KBM-7 (cell line): ENCODE data around the gene PBX2.
"Not testable (repeated sequence)": the region's sequence is repeated elsewhere in the genome, so short reads cannot be mapped to it uniquely, and the experiment has no call there.

Experiments
- DNase-seq: peaks from one replicate; pipeline ENCODE4 v3.0.0-alpha.2; 2015
- in situ Hi-C: fragments of 300-500 bp; cut with MboI; formaldehyde crosslinking; loops from 2 replicates; pipeline ENCODE4 v1.14.3; 2020; ENCODE audit warnings: low sequenced_read_pairs, low pct_unique_long_range_greater_than_20kb, mixed read lengths

PBX2 gene

DNA sequence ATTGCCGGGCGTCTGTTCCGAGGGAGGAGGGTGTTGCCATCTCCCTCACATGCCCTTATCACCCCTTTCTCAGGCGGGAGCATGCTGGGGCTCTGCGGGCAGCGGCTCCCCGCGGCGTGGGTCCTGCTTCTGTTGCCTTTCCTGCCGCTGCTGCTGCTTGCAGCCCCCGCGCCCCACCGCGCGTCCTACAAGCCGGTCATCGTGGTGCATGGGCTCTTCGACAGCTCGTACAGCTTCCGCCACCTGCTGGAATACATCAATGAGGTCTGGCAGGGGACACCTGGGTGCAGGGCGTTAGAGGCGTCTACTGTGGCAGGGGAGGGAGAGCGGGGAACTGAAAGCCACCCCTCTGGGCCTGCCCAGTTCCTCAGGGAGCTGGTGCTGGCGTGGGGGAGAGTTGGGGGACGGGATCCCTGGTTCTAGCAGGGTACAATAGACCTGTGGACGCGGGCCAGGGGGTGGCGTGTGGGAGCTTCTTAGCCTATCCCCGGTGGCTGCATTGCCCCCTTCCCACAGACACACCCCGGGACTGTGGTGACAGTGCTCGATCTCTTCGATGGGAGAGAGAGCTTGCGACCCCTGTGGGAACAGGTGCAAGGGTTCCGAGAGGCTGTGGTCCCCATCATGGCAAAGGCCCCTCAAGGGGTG, 35.4 kb downstream of the PBX2 start:
- DNase-seq, result peak; percentile 71

DNA sequence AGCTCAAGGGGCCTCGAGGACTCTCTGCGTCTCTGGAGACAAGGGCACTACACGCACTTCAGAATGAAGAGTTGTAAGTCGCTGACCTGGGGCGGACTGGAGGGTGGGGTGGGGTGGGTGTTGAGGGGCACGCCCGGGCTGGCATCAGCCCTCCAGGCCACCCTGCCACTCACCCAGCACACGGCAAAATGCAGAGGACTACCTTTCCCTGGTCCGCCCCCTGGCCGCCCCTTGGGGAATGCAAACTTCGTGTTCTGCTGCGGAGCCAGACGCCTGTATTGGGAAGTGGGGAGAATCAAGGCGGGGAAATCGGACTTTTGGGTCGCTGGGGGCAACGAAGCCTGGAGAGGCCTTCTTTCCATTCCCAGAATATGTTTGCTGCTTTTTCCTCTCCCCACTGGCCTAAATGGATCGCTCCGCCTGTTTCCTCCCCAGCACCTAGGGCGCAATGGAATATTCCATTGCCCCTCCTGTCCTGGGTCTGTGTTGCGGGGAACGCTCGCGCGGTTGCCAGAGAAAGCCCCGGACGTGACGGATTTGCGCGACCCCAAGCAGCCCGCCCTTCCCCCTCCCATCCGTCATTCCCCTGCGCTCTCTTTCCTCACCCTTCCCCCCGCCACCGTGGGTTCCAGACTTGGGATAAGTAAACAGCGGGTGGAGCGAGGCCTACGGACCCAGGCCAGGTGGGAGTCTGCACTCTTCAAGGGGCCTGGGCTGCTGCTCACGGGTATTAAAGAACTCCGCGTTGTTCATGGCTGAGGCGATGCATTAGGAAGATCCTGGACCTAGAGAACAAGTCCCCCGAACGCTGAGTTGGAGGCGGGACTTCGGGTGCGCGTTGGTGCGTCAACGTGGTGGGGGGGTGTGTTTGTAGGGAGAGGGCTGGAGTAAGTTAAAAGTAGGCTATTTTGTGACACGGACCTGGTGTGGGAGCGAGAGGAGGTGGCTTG, 36.2 kb downstream of the PBX2 start, which contains the start of gene PPT2:
TSS of gene PPT2 (plus strand) at position 578 of the 950 bp plus-strand sequence. CDS start 454 bp downstream, outside the sequence.
- DNase-seq, result peak; percentile 91
- in situ Hi-C loops, result no loop called here

More for the DNA sequence above, 35.4 kb downstream of the PBX2 start:
- in situ Hi-C loops, result no loop called here

DNA sequence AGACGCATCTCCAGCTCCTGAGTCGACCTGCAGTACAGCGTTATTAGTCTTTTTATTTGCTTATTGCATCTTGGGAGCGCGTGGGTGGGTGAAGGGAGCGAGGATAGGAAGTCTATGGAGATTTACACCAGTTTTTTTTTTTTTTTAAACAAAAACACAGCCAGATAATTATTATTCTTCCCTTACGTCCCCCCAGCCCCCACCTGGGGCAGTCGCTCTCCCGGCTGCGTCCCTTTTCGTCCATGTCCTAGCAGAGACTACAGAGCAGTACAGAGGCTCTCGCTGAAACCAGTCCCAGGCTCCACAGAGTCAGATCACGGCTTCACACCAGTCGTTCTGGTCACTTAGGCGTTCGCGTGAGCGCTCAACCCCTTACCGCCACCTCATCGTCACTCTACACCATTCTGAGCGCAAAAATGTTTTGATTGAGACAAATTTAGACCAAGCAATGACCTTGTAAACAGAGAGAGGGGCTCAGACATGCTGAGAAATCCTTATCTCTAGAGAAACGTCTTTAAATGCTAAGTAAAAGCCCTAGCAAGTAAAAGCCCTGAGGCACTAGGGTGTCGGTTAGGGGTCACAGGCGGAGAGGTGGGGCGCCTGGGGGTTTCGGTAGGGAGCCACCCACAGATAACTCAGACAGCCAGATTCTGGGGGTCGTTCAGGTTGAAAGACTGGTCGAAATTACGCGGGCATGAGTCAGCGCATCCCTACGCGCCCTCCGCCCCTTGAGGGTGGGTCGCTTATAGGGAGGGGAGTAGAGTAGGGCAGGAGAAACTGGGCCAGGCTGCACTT, 37.0 kb downstream of the PBX2 start:
- DNase-seq, result no peak
- in situ Hi-C loops, result no loop called here

DNA sequence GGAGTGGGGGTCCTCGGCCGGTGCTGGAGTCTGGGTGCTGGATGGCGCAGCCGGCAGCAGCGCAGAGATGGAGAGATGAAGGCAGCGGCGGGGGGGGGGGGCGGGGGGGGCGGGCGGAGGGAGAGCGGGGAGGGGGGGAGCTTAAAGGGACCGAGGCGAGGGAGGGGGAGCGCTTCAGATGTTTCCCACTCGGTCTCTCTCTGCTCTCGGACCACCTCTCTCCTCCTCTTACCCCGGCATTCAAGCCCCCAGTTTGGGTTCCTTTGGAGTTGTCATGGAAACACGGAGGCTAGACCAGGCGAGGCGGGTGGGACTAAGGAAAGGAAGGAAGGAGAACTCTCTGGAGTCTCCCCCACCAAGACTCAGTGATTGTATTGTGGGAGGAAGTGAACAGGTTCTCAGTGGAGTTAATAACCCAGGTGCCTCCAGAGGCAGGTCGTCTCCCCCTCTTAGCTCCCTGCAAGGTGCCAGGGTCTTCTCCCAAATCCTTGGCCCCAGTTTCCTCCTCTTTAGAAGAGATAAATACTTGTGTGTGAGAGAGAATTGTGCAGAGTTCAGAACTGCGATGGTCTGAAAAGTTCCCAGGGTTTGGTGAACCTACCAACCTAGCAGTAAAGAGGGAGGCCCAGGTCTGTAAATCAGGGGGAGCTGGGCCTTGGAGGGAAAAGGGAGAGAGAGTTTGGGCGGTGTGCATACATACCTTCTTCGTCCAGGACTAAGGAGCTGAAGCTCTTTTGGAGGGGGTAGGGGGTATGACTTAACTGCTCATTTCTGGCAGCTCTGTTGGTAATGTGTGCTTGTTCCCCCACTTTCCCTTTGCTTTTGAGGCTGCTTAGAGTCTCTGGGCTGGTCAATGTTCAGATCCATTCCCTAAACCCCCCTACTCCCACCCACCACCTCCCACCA, 37.9 kb downstream of the PBX2 start, which contains the start of gene PRRT1:
TSS of gene PRRT1 (minus strand) at position 77 of the 906 bp plus-strand sequence. CDS start 112 bp downstream, outside the sequence.
- in situ Hi-C loops, result no loop called here
- no peak for DNase-seq

DNA sequence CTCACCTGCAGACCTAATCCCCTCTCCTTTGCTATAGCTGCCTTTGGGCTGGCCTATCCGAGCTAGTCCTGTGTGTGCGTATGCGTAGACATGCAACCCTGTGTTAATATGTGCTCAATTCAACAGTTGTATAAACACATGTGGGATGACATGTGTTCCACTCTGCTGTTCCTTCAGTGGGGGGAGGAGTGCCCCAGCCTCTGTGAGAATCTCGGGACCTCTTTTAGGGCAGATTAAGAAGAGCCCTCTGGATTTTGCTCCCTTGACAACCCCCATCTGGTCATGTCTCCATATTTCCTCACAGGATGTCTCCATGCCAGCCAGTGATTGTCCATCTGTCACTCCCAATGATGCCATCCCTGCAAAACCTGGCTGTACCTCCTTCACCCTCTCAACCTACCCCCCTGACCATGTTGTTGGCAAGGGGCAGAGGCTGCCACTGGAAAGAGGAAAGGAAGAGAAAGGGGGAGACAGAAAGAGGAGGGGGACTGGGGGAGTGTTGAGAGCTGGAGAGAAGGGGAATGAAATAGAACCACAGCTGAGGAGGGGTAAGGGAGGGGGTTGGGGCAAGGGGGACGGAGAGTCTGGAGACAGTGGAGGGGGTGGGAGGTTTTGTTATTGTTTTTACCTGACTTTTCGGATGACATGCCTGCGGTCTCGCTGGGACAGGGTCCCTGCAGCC, 38.7 kb downstream of the PBX2 start:
- in situ Hi-C loops, result no loop called here

DNA sequence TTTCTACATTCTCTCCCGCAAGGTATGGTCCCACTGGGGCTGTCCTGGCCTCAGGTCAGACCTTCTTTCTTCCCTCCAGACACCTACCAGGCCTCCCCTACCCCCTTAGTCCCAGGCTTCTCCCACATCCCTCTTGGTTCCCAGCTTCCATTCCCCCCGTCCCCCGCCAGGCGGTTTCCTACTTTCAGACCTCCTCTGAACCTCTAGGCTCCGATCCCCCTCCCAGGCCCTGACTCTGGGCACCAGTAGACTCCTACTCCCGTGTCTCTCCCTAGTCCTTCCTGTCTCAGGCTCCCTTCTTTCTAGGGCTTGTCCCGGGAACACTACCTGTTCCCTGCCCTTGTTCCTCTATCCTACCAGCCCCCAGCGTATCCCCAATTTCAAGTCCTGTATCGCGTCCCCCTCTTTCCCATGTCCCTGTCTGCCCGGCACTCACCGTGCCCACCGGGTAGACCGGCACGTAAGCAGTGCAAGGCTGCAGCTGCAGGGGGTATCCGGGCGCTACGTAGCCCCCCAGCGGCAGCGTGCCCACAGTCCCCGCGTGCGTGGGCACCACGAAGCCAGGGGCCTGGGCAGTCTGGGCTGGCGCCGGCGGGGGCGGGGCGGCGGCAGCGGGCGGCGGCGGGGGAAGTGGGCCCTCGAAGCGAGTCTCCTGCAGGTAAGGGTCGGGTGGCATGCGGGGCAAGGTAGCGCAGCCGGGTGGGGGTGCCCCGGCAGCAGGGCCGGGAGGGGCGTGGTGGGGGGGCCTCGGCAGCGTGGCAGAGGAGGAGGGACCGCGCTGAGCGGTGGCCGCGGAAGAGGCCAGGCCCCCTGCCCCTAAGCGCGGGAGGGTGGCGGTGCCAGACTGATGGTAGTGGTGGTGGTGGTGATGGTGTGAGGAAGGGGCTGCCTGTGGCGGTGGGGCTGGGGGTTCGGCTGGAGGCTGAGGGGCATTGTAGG, 39.8 kb downstream of the PBX2 start:
- in situ Hi-C loops, result no loop called here
- DNase-seq, result no peak

More for the DNA sequence above, 38.7 kb downstream of the PBX2 start:
- DNase-seq, result no peak

DNA sequence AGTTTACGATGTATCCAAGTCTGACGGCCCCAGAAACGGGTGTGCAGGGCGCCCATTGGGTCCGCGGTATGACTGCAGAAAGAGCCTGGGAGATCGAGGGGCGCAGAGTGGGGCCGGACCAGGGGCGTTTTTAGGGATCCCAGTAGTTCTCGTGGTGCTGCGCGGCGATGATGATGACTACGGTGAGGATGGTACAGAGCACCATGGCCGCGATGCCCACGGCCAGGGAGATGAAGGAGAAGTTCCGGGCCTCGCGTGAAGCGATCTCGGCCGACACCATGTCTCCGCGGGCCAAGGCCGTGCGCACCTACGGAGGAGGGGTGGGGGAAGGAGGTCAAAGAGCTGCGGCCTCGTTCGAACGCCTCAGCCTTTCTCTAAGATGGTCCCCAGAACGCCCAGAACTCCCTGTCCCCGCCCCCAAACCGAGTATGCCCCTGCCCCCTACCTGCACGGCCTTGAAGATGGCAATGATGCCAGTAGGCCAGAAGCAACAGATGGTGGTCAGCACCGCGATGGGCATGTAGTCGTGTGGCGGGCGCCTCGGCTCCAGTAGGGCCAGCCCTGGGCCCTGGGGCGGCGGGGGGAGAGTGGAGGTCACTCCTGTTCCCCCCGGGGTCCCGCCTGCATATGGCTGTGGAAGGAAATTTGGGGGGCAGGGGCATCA, 40.8 kb downstream of the PBX2 start:
- no peak for DNase-seq
- in situ Hi-C loops, result no loop called here

DNA sequence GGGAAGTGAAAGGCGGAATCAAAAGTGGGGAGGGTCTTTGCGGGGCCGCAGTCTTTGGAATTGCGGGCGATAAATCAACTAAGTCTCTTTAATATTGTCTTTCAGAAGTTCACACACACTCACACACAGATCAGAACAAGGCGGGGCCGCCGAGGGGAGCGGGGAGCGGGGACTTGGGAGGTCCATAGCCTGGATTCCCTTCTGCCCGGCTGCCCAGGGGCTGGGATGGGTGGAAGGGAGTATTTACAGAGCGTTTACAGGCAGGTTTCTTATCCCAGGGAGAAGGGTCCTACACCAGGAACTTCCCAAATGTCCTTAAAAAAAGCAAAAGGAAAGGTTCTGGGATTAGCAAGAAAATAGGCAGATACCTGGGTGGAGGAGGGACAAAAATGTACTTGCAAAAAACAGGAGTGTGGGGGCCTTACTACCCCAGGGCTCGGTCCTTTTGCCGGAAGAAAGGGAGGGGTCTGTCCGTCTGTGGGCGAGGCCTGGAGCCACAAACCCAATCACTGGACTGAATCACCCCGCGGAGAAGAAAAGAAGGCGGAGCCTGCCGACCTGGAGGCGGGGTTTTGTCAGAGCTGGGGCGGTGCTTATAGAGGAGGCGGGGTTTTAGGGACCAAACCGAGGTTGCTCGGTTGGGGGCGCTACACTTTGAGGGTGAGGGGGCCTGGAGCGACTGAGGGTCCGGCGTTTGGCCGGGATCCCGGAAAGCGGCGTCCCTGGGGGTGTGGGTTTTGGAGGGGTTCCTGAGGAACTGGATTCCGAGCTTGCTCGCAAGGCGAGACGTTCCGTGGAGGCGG, 41.5 kb downstream of the PBX2 start:
- no peak for DNase-seq
- in situ Hi-C loops, result no loop called here

DNA sequence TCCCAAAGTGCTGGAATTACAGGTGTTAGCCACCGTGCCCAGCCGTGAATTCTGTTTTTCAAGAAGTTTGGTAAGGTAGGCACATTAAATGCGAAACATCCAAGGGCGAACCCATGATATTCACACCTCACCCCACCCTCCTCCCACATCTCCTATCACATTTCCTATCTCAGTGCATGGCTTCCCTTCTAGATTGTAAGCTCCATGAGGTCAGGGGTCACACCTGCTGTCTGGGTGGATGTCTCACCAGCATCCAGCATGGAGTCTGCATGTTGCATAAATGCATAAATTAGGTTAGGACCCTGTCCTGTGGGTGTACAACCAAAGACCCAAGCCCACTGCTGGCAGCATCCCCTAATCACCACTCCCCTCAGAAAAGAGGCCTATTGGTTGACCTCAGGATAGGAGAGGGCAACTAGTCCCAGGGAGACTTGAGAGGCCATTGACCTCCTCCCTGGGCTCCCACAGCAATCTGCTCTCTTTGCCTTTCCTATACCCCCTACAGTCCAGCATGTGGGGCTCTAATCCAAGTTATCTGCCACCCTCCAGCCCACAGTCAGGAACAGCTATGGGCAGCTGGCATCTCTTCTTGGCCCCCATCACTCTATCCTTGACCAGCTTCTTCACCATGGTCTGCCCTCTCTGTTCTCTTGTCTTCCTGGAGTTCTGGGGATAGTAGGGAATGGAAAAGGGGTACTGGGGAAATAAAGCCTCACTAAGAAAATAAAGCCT, 42.4 kb downstream of the PBX2 start:
- in situ Hi-C loops, result no loop called here
- DNase-seq, result no peak

DNA sequence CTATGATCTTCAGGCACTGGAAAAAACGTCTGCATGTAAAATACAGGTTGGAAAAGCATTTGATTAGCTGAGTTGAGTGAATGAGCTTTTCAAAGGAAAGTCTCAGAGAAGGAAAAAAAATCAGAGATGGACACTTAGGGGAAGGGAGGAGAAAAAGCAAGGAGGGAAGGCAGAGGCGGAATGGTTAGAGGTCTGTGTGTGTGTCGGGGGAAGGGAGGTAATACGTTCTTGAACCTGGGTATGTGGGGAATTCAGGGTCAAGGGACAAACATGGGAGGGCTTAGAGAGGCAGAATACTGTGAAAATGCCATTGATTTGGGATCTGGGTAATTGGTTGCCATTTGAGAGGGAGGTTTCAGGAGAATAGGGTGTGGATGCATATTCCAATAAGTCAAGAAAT, 43.3 kb downstream of the PBX2 start:
- DNase-seq, result no peak
- in situ Hi-C loops, result no loop called here

DNA sequence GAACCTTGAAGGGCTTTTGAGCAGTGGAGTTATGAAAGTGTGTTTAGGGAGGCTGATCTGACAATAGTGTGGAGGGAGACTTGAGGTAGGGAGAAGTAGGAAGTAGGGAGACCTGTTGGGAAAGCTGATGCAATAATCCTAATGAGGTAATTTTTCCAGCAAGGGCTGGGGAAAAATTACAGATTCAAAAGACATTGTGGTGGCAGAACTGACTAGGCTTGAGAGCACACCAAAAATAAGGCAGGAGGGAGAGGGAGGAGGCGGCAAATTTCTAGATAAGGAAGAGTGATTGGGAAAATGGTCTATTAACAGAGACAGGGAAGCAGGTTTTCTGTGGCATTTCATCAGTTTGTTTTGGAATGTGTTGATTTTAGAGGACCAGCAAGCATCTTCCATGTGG, 43.7 kb downstream of the PBX2 start:
- in situ Hi-C loops, result no loop called here
- no peak for DNase-seq

DNA sequence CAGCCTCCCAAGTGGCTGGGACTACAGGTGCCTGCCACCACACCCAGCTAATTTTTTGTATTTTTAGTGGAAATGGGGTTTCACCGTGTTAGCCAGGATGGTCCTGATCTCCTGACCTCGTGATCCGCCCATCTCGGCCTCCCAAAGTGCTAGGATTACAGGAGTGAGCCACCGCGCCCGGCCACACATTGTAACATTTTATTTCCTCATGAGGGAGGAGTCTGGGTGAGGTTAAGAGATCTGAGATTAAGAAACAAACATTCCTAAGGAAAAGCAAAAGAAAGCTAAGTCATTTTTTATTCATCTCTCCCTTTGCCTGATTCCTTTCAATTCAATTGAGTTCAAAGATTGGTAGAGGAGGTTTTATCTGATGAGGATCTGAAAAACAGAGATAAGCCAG, 45.8 kb downstream of the PBX2 start:
- DNase-seq, in situ Hi-C loops: not testable (repeated sequence)

DNA sequence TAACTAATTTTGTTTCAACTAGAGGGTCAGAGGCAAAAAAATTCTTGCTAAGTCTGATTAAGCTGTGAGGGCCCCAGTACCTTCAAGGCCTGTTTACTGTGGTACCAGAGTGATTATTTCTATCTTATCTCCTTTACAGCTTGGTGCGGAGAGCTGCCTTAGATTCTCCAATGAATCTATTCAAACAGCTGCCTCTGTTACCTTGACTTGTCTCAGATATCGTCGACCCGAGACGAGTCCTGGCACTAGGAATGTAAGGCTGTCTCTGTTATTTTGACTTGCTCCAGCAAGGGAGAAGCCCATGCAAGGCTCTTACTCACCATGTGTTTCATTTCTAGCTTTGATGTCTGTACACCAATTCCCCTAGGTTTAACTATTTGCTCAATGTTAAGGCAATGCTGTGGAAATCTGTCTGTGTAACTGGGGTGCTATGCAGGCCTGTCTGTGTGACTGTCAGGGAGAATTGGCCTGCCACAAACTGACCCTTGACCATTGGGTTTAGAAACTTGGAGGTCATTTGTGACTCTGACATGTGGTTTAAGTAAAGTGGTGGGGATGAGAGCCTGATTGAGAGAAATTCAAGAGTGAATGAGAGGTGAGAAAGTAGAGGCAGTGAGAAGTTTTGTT, 49.5 kb downstream of the PBX2 start:
- in situ Hi-C loops, result no loop called here
- DNase-seq, result no peak

DNA sequence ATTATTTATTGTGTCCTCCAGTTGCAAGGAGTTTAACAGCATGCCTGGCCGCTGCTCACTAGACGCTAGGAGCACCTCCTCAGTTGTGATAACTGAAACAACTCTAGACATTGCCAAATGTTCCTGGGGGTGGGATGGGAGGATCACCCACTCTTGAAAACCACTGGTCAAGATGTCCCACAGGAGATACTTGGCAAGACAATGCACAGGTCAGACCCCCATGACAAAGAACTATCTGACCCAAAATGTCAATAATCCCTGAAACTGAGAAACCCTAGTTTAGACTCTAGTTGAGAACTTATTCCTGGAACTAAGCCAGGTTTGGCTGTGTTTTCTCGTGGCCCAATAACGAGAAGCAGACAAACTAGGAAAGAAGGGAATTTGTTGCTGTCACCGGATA, 50.4 kb downstream of the PBX2 start:
- in situ Hi-C loops, result no loop called here
- no peak for DNase-seq

DNA sequence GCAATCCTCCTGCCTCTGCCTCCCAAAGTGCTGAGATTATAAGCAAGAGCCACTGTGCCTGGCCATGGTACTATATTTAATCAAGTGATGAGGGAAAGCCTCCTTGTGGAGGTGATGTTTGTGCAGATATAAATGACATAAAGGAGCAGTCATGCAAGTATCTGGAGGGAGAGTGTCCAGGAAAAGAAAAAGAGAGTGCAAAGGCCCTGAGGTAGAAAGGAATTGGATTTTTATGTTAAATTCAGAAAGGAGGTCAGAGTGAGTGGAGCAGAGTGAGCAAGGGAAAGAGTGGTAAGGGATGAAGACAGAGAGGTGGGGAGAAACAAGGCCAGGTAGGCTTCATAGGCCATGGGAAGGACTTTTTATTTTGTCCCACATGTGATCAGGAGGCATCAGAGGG, 52.5 kb downstream of the PBX2 start:
- DNase-seq, result no peak
- in situ Hi-C loops, result no loop called here
